DLD1 (cell line): ENCODE data around the gene TTLL13.
"Not testable (repeated sequence)": the region's sequence is repeated elsewhere in the genome, so short reads cannot be mapped to it uniquely, and the experiment has no call there.

Experiments
- in situ Hi-C: cut with HindIII; loops from 2 replicates; pipeline ENCODE4 v1.10.0; 2017; ENCODE audit warnings: low sequenced_read_pairs

Gene TTLL13

DNA sequence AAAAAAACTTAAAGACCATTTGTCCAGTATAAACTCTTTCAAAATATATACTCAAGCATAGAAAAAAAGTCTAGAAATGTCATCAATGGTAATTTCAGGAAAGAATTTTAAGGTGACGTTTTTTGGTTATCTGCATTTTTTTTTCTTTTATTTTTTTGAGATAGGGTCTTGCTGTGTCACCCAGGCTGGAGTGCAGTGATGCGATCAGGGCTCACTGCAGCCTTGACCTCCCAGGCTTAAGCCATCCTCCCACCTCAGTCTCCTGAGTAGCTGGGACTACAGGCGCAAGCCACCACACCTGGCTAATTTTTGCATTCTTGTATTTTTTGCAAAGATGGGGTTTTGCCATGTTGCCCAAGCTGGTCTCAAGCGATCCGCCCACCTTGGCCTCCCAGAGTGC is 31.4 kb downstream of the TTLL13 start:
- in situ Hi-C loops = not testable (repeated sequence)

DNA sequence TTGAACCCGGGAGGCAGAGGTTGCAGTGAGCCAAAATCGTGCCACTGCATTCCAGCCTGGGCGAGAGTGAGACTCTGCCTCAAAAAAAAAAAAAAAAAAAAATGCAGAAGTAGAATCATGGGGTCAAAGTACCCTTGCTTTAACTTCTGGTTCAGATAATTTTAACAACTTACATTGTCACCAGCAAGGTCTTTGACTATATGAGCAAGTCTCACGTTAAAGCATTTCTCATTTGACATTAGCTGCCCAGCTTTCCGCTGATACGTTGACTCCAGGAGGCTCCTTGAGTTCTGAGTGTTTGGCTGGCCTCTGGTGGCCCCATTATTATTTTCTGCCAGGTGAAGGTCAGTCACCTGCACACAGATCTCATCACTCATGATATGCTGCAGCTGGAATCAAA is 32.3 kb downstream of the TTLL13 start:
- in situ Hi-C loops = not testable (repeated sequence)

DNA sequence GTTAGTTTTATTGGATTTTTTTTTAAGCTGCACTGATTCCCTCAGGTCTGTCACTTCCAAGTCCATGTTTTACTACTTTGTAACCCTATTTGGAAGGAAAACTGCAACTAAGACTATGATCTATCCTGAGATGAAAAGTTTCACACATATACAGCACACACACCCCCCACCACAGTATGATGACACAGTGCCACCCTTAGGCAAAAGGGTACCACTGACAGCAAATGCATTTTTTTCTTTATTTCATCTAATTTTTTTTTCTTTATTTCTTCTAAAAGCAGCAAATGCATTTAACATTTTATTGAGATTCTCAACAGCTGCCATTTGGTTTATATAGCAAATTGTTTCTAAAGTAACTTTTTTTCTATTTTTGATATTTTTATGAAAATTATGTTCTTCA is 37.3 kb downstream of the TTLL13 start:
- in situ Hi-C loops = no loop called here

DNA sequence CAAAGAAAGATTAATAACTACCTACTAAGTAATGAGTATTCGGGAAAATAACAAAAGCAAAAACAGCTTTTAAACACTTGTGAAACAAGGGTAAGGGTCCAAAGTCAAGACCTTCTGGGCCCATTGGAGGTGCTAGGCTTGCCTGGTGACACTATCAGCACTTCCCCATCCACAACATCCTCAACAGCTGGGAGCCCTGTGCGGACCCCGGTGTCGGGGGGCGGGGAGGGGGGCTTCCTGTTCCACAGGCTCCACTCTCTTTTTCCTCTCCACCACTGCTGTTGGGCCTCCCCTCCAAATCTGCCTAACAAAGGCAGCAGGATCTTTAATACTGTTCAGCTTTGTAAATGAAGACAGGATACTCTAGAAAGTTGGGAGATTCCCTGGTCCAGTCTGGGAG is 37.7 kb downstream of the TTLL13 start:
- in situ Hi-C loops = no loop called here

DNA sequence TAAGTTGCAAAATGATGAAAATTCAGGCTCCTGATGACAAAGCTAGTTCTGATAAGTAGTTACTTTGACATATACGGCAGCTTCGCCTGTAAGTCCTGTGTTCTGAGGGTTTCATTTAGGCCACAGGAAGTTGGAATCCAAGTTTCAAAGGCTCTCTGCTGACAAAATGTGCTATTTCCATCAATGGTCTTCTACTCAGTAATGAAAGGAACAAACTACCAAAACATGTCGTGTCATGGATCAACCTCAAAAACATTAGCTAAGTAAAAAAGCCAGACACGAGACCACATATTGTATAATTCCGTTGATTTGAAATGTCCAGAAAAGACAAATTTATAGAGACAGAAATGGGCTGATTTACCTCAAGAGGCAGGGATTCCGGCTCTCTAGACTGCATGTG is 38.6 kb downstream of the TTLL13 start:
- in situ Hi-C loops = no loop called here

DNA sequence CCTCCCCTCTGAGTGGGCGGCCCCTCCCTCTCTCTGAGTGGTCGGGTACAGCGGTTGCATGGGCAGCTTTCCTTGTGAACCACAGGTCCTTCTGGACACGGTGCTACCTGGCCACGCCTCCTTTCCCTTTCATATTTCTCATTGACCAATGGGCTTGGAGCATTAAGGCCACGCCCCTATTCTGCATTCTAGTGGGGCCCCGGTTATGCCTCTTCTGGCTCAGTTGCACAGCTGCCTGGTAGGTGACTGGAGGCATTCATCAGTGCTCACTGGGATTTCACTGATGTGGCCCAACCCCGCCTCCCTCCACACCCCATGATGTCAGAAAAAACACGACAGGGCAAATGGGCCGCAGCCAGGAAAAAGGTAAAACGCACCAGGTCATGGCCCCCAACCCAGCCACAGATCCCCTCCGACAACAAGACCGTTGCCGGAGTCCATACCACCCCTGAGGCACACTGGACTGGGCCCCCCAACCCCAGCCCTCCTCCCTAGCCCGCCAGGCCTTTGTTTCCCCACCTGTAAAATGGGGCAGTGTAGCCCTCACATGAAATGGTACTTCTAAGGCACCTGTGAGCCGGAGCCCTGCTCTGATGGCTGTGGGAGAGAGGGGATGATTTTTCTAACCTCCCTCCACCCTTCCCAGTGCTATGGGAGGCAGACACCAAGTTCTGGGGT is 42.5 kb downstream of the TTLL13 start:
- in situ Hi-C loops = no loop called here

DNA sequence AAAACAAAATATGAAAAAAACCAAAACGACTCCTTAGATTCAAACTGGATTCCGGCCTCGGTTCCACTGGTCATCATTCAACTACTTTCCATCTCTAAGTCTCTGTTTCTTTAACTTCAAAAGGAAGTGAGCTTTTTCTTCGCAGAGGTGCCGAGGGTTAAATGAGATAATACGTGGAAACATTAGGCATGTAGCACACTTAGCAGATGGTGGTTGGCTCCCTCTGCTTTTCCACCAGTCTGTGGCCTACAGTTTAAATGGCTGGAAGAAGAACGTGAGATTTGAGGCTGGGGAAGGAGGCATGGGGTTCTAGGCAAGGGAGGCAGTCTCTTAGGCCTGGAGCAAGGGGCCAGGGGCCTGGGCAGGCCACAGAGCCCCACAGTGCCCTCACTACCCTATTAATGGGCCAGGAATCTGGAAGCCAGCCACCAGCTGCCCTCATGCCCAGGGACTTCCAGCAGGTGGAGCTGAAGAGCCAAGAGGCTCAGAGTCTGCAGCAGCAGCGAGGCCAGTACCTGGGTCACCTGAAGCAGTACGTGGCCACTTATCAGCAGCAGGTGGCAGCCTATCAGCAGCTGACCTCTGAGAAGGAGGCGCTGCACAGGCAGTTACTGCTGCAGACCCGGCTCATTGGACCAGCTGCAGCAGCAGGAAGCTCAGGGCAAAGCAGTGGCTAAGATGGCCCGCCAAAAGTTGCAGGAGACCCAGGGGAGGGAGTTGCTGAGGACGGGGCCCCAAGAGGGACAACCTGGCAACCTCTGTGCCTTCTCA is 43.9 kb downstream of the TTLL13 start:
- in situ Hi-C loops = not testable (repeated sequence)

DNA sequence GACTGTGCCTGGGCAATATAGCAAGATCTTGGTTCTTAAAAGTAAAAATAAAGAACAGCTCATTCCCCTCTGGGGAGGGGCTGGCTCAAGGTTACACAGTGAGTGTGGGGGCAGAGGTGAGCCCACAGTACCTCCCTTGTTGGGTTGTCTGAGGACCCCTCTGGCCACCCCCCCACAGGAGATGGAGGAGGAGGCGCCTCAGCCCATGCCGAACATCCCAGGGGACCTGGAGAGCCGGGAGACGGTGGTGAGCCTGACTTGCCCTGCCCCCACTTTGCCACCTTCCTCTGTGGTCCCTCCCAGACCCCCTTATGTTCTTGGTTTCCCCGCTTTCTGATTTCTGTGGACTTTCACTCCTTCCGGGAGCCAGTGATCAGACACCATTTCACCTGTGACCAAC is 44.8 kb downstream of the TTLL13 start:
- in situ Hi-C loops = no loop called here

DNA sequence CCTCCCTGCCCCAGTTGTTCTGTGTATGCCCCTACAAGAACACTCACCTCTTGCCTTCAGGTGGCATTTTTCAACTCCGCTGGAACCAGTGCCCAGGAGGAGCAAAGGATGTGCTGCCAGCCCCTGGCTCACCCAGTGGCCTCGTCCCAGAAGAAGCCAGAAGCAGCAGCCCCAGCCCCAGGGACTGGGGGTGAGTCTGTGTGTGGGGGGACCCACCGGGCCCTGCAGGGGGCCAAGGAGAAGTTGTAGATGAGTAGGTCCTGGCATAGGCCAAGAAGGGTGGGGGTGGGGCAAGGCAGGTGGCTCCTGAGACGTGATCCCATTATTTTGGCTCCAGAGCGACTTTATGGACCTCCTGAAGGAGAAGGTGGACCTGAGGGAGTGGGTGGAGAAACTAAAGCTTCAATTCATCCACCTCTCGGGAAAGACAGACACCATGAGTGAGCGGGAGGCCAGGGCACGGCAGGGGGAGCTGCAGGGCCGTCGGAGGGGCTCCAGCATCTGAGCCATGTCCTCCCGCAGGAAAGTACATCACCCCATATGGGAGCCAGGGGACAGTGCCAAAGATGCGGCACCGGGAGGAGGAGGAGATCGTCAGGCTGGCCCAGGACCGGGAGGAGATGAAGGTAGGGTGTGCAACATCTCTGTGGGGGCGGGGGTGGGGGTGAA is 45.4 kb downstream of the TTLL13 start:
- in situ Hi-C loops = no loop called here

DNA sequence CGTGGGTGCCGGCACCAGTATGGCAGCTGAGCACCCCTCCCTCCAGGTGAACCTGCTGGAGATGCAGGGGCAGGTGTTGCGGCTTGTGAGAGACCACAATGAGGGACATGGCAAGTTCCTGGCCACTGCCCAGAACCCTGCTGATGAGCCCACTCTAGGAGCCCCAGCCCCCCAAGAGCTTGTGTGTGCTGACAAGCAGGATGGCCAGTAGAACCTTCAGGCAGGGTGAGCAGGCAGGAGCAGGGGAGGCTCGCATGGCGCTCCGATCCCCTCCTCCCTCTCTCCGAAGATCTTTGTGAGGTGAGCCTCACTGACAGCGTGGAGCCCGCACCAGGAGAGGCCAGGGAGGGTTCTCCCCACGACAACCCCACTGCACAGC is 45.9 kb downstream of the TTLL13 start:
- in situ Hi-C loops = no loop called here

DNA sequence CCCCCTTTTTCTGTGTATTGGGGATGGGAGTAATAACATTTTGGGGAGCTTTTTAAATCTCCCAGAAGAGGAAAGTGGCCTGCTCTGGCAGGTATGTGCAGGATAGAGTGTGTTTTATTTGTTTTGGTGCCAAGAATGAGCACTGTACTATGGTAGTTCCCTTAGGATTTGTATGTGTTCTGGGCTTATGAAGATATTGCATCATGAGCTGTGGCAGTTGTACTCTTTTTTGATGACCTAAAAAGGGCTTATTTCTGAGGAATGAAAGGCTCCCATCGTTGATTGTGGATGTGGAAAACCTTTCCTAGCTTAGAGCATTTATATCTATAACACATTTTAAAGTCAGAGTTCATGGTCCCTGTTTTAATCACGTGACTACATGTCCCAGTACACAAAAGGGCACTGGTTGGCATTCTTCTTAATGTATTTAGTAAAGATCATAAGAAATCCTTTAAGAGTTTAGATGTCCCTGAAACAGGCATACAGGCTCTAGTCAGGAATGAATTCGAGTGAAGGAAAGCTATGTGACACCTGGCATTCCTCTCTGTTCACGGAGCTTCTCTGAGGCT is 47.0 kb downstream of the TTLL13 start:
- in situ Hi-C loops = not testable (repeated sequence)

DNA sequence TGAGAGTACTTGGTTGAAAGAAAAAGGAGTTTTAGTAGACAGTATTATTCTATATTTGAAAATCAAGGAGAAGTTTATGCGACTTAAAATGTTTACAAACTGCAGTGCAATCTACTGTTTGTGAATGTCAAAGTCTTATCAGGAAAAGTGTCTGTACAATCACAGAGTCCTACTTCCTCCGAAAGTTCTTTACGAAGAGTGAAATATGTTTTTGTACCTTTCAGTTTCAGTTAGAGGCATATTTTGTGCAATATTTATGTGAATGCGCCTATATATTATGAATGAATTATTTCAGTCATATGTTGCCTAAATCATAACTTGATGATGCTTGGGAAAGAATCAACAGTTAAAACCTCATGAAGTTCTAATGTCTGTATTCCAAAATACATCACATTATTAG is 47.7 kb downstream of the TTLL13 start:
- in situ Hi-C loops = no loop called here

DNA sequence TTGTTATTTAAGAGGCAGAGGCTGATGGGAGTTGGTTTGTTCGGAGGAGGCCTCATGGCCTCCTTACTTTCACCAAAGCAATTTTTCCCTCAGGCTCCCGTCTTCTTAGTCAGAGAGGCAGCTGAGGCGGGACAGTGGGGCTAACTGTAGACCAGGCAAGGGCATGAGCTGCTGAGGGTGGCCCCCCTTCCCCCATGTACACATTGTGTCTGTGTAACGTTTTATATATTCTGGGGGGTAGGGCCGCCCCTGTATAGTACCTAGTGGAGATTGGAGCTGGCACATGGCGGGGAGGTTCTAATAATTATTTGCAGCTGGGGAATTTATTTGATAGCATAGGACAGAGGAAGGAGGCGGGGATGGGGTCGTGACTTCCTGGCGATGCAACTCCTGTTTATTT is 51.2 kb downstream of the TTLL13 start:
- in situ Hi-C loops = no loop called here

DNA sequence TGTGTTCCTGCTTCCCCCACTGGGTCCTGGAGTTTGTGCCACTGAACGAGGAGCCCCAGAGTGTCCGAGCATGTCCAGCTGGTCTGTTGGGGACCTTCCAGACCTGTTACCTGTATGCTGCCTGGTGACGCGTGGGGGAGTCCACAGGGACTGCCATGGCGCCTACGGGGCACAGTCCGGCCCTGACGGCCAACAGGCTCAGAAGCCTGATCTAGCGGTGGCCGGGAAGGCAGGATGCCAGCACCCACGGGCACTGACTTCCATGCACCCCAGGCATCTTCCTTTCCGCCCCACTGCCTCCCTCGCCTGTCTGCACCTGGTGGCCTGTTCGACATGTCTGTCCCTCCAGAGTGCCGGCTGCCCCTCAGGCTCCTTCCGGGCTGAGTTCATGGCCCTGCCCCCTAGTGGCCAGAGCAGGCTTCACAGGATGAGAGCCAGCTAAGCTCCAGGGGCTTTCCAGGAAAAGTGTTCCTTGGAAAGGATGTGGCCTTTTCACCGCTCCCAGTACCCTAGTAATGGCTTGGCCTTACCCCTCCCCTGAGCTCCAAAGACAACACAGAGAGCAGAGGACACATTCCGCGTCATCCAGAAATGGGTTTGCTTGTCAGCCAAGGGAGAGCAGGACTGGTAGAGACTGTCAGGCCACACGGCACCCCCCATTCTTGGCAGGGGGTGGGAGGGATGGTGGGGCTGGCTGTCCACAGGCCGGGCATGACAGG is 51.8 kb downstream of the TTLL13 start:
- in situ Hi-C loops = no loop called here

DNA sequence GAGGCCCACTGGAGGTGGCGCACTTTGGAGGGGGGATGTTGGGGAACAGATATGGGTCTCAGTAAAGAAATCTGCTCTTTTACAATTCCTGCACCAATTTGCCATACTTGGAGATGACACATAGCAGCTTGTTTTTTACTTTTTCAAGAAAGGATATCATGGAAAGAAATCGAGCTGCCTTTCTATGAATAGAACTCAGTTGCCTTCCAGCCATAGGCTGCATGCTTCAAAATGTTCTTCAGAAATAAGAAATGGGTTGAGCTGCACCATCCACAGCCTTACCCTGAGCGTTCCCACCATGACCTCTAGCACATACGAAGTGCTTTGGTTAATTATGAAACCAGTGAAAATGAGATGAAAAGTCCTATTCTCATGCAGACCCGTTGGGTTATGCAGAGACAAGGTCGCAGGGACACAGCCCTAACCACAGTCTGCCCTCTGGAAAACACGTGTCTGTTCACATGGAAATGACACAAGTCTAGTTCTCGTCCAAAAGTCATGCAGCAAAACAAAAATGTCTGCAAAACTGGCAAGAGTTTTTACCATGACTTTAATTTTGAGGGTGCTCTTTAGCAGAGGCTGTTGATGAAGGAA is 52.4 kb downstream of the TTLL13 start:
- in situ Hi-C loops = no loop called here

DNA sequence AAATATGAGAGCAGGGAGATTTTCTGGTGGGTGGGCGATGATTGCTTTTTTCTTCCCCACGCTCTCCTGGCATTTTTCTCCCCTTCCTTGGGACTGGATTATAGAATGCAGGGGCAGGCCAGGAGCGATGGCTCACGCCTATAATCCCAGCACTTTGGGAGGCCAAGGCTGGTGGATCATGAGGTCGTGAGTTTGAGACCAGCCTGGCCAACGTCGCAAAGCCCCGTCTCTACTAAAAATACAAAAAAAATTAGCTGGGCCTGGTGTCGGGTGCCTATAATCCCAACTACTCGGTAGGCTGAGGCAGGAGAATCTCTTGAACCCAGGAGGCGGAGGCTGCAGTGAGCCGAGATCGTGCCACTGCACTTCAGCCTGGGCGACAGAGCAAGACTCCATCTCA is 56.0 kb downstream of the TTLL13 start:
- in situ Hi-C loops = not testable (repeated sequence)

DNA sequence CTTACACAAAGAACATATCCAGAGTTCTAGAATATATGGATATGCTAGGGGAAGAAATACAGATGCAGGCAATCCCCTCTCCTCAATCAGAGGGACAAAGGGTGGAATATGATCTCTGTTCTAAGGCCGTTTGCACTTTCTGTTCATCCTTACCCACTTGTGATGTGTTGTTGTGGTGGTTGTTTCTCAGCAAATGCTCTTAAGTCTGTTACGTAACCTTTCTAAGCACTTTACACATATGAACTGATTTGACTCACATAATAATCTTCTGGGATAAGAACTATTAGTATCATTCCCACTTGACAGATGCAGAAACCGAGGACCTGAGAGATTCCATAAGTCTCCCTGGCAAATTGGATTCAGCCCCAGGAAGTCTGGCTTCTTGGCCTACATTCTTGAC is 56.6 kb downstream of the TTLL13 start:
- in situ Hi-C loops = no loop called here

DNA sequence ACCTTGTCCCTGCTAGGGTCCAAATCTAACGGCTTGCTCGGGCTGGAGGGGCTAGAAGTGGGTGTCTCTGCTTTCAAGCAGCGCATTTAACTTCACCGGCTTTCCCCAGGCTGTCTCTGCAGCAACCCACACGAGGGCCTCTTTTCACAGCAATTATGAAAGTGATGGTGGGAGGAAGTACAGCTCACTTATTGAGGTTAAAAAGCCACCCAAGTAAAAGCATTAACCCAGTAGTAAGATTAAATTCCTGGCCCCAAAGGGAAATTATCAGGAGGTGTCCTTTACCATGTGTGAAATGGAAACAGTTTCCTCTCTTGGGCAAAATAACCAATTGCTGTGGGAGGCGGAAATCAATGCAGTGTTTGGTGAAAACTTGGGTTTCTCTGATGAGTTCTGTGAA is 57.2 kb downstream of the TTLL13 start:
- in situ Hi-C loops = no loop called here

DNA sequence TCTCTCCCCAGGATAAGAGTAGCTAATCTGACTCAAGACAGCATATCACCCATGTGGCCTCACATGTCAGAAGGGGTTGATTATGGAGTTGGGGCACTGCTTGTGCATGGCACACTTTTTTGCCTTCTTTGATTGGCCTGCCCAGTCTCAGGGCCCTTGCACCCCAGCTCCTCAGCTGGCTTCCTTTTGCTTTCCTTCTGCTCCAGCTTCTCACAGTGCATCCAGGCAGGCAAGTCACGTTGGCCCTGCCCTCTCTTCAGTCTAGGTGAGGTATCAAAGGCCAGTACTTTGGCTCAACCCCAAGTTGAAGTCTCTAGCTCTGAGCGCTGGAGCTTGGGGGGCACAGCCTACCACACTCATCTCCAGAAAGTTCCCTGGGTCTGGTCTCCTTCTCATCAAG is 58.3 kb downstream of the TTLL13 start:
- in situ Hi-C loops = no loop called here

DNA sequence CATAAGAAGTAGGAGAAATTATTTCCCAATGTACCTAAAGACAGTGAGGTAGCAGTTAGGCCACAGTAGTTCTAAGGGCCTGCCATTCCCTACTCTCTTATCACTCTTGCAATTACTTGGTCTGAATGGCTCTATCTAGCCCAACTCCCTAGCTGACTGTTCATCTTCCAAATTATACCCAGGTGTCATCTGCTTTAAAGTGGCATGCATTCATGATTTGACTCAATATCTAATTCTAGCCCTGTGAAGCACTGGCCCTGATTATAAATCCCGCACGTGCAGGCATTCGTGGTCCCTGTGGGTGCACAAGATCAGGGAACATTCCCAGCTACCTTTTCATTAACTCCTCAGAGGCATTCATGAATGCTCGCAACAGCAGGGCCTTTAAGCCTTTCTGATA is 59.7 kb downstream of the TTLL13 start:
- in situ Hi-C loops = no loop called here
